GM19035 (cell line): ENCODE results near the gene DHFR2.

ENCODE experiments used
- ATAC-seq: cut with Tn5 transposase; IDR thresholded peaks from one replicate; pipeline ENCODE4 v1.9.1; 2021; ENCODE audit not compliant: unreplicated experiment

The DHFR2 gene

GRCh38 chr3:94008253-94008652, 54.5 kb downstream of the DHFR2 start:
- no peak for ATAC-seq
